HFFc6 (cell line): ENCODE results near the gene CYP26A1. TPM values are rescaled to one million over a fixed set of nuclear protein-coding genes. Genes with fewer than 3 reads are reported as not detected.
"Not testable (repeated sequence)": the region's sequence is repeated elsewhere in the genome, so short reads cannot be mapped to it uniquely, and the experiment has no call there.

Experiments used
- DNase-seq: peaks from one replicate; pipeline ENCODE4 v3.0.0-alpha.2; 2018
- H3K27ac Mint-ChIP-seq: 2 replicates; pipeline ENCODE4 v1.8.0; 2020; ENCODE audit warnings: mild to moderate bottlenecking, mixed read lengths
- H3K27me3 Mint-ChIP-seq: 2 replicates; pipeline ENCODE4 v1.8.0; 2021; ENCODE audit warnings: mild to moderate bottlenecking, moderate library complexity, mixed read lengths; ENCODE audit not compliant: insufficient read depth
- H3K36me3 Mint-ChIP-seq: 2 replicates; pipeline ENCODE4 v1.8.0; 2021; ENCODE audit warnings: low read depth, mixed read lengths
- H3K4me1 Mint-ChIP-seq: 2 replicates; pipeline ENCODE4 v1.8.0; 2020; ENCODE audit warnings: low read depth, mixed read lengths
- H3K4me3 Mint-ChIP-seq: 2 replicates; pipeline ENCODE4 v1.8.0; 2020; ENCODE audit warnings: mild to moderate bottlenecking, moderate library complexity, mixed read lengths
- H3K9me3 Mint-ChIP-seq: 2 replicates; pipeline ENCODE4 v1.8.0; 2020; ENCODE audit warnings: mild to moderate bottlenecking, mixed read lengths
- CTCF ChIP-seq: fragments of 200-600 bp; sonication (generic); IDR thresholded peaks from 2 replicates; pipeline ENCODE4 v1.5.0; 2021; ENCODE audit warnings: antibody characterized with exemption, mild to moderate bottlenecking
- total RNA-seq, 6 experiments: library from RNA; stranded (reverse); fragmentation: NEBNext Ultra II Directional; extraction: Animal tissue kit (Norgen Biotek cat#: 25700); gene quantifications; 2 replicates in 1 of 6; 3 replicates in 5 of 6; pipeline ENCODE4 v1.2.3, GENCODE V29; 2021

CYP26A1 gene
- total RNA-seq, 6 experiments from 2014 or later, result not detected

- no peak overlapping the region for H3K4me3 Mint-ChIP-seq
- H3K4me1 Mint-ChIP-seq, result no peaks in the 10 kb centered on the region
- no peak for TF ChIP-seq CTCF
- no peaks in the 10 kb centered on the region for H3K9me3 Mint-ChIP-seq
- no peak overlapping the region for H3K27ac Mint-ChIP-seq
- DNase-seq, result no peak
- H3K27me3 Mint-ChIP-seq, result peaks cover 12% of the 10 kb centered on the region
- H3K36me3 Mint-ChIP-seq, result no peaks in the 10 kb centered on the region
These were observed 26.0 kb downstream of the CYP26A1 start for GRCh38 chr10:93099670-93100069.

- H3K36me3 Mint-ChIP-seq, H3K9me3 Mint-ChIP-seq, H3K4me3 Mint-ChIP-seq, H3K27me3 Mint-ChIP-seq, DNase-seq, H3K4me1 Mint-ChIP-seq, H3K27ac Mint-ChIP-seq: not testable (repeated sequence)
These were observed 27.5 kb downstream of the CYP26A1 start for GRCh38 chr10:93101148-93101547.

GRCh38 chr10:93103953-93104352, 30.3 kb downstream of the CYP26A1 start:
- Mint-ChIP-seq H3K4me1 (no peaks in the 10 kb centered on the region; the same call in 1 of the 2 replicates), H3K9me3 (no peaks in the 10 kb centered on the region), H3K27me3 (peaks cover 4% of the 10 kb centered on the region), H3K36me3 (no peaks in the 10 kb centered on the region), H3K4me3 (no peak overlapping the region), H3K27ac (no peak overlapping the region)
- TF ChIP-seq CTCF, result no peak
- no peak for DNase-seq

- no peak for TF ChIP-seq CTCF
- H3K4me3 Mint-ChIP-seq, result no peak overlapping the region
These were observed 33.0 kb downstream of the CYP26A1 start for GRCh38 chr10:93106631-93107072.

GRCh38 chr10:93110472-93111146, 36.9 kb downstream of the CYP26A1 start:
- Mint-ChIP-seq H3K9me3 (no peaks in the 10 kb centered on the region), H3K27ac (no peak overlapping the region), H3K36me3 (no peaks in the 10 kb centered on the region), H3K4me1 (no peaks in the 10 kb centered on the region; the same call in 1 of the 2 replicates), H3K4me3 (no peak overlapping the region), H3K27me3 (peaks cover 14% of the 10 kb centered on the region)
- no peak for DNase-seq
- TF ChIP-seq CTCF, result no peak

More at GRCh38 chr10:93106631-93107072, 33.0 kb downstream of the CYP26A1 start:
- no peaks in the 10 kb centered on the region for H3K36me3 Mint-ChIP-seq
- no peaks in the 10 kb centered on the region; the same call in 1 of the 2 replicates for H3K4me1 Mint-ChIP-seq
- DNase-seq, result no peak
- H3K9me3 Mint-ChIP-seq, result no peaks in the 10 kb centered on the region
- H3K27ac Mint-ChIP-seq, result no peak overlapping the region
- H3K27me3 Mint-ChIP-seq, result peaks cover 4% of the 10 kb centered on the region

- Mint-ChIP-seq H3K27ac (no peak overlapping the region), H3K27me3 (peaks cover 13% of the 10 kb centered on the region), H3K4me3 (no peak overlapping the region), H3K4me1 (no peaks in the 10 kb centered on the region; the same call in none of the 2 replicates), H3K36me3 (no peaks in the 10 kb centered on the region), H3K9me3 (no peaks in the 10 kb centered on the region)
- no peak for DNase-seq
- TF ChIP-seq CTCF, result no peak
These were observed 39.3 kb downstream of the CYP26A1 start for GRCh38 chr10:93113042-93113441.
